Nephron (organoid): Measurements from ENCODE around the gene SSH2.
A peak's percentile ranks its signal among the peaks of the same experiment; 100 is the strongest.

Source experiments
- H3K27ac Mint-ChIP-seq, 3 experiments: 2 replicates each; pipeline ENCODE4 v1.8.0; 2020; ENCODE audit warnings: mixed read lengths in 3 of 3, mild to moderate bottlenecking in 2 of 3, moderate library complexity in 1 of 3
- H3K27me3 Mint-ChIP-seq: 2 replicates; pipeline ENCODE4 v1.8.0; 2021; ENCODE audit warnings: low read depth, mild to moderate bottlenecking, moderate library complexity, mixed read lengths
- H3K36me3 Mint-ChIP-seq: 2 replicates; pipeline ENCODE4 v1.8.0; 2020; ENCODE audit warnings: low read depth, mixed read lengths
- H3K4me1 Mint-ChIP-seq: 2 replicates; pipeline ENCODE4 v1.8.0; 2020; ENCODE audit warnings: mixed read lengths
- H3K4me3 Mint-ChIP-seq, 3 experiments: 2 replicates each; pipeline ENCODE4 v1.8.0; 2020; ENCODE audit warnings: mild to moderate bottlenecking in 3 of 3, mixed read lengths in 3 of 3, moderate library complexity in 2 of 3
- H3K9me3 Mint-ChIP-seq: 2 replicates; pipeline ENCODE4 v1.8.0; 2020; ENCODE audit warnings: mixed read lengths
- TF ChIP-seq, protein P1 (sequence below), 3 experiments: fragments of 200-600 bp; sonication (generic); IDR thresholded peaks; one replicate each; pipeline ENCODE4 v1.5.0; 2021; ENCODE audit warnings: antibody characterized with exemption in 3 of 3; ENCODE audit not compliant: unreplicated experiment in 3 of 3

Gene SSH2

DNA sequence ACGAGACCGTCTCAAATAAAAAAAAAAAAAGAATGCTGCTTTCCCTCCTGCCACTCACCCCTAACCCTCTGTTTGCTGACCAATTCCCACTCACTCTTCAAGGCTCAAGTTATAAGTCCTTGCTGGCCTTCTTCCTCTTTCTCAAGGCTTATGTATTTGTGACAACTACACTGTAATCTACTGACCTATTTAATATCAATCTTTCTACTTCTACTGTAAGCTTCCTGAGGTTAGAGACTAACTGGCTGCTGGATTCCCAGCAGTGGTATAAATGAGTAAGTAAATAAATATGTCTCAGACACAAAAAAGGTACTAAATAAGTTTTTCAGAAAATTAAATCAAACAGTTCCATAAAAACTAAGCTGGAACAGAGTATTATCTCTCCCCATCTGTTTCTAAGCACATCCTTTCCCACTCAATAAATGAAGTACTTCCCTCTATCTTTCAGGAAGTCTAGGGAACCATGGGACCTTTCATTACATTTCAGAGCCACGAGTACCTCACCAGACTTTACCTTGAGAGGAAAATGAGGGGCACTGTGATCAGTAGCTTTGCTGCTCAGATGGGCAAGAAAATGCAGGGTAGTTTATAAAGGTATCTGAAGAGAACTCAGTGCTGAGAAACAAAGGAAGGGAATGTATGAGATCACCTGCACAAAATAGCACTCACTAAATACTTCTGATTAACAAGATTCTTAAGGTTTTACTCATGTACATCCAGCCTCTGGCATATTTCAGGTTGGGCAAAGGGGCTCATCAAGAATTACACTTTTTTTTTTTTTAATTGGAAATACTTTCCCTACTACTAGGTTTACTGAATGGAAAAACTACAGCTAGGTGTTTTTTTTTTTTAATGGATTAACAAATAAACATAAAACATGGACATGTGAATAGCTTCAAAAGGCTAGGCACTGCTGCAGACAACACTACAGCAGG is 10.8 kb downstream of the SSH2 start:
- Mint-ChIP-seq H3K4me1 (peaks cover 9% of the 10 kb centered on the region), H3K4me3 (no peak overlapping the region), H3K36me3 (no peaks in the 10 kb centered on the region), H3K27ac (peak overlapping the region in 2 of 3 experiments; percentile 8 to 25), H3K27me3 (no peaks in the 10 kb centered on the region), H3K9me3 (no peaks in the 10 kb centered on the region)
- TF ChIP-seq, protein P1, sequence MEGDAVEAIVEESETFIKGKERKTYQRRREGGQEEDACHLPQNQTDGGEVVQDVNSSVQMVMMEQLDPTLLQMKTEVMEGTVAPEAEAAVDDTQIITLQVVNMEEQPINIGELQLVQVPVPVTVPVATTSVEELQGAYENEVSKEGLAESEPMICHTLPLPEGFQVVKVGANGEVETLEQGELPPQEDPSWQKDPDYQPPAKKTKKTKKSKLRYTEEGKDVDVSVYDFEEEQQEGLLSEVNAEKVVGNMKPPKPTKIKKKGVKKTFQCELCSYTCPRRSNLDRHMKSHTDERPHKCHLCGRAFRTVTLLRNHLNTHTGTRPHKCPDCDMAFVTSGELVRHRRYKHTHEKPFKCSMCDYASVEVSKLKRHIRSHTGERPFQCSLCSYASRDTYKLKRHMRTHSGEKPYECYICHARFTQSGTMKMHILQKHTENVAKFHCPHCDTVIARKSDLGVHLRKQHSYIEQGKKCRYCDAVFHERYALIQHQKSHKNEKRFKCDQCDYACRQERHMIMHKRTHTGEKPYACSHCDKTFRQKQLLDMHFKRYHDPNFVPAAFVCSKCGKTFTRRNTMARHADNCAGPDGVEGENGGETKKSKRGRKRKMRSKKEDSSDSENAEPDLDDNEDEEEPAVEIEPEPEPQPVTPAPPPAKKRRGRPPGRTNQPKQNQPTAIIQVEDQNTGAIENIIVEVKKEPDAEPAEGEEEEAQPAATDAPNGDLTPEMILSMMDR (IDR thresholded peaks at IDR 0.05; ENCODE audit: unreplicated experiment in 3 of 3): no peak

DNA sequence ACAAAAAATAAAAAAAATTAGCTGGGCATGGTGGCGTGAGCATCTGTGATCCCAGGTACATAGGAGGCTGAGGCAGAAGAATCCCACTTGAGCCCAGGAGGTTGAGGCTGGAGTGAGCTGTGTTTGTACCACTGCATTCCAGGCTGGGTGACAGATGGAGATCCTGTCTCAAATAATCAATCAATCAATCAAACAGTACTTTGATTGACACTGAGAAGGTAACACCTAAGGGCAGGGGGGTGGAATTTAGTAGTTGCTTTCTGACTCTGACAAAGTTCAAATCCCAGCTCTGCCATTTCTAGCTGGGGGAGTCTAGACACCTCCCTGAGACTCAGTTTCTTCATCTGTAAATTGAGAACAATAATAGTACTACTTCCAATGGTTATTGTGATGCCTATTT is 12.0 kb downstream of the SSH2 start:
- TF ChIP-seq, protein P1 (IDR thresholded peaks at IDR 0.05; ENCODE audit: unreplicated experiment in 3 of 3): no peak
- Mint-ChIP-seq H3K4me1 (peaks cover 9% of the 10 kb centered on the region), H3K27me3 (no peaks in the 10 kb centered on the region)

DNA sequence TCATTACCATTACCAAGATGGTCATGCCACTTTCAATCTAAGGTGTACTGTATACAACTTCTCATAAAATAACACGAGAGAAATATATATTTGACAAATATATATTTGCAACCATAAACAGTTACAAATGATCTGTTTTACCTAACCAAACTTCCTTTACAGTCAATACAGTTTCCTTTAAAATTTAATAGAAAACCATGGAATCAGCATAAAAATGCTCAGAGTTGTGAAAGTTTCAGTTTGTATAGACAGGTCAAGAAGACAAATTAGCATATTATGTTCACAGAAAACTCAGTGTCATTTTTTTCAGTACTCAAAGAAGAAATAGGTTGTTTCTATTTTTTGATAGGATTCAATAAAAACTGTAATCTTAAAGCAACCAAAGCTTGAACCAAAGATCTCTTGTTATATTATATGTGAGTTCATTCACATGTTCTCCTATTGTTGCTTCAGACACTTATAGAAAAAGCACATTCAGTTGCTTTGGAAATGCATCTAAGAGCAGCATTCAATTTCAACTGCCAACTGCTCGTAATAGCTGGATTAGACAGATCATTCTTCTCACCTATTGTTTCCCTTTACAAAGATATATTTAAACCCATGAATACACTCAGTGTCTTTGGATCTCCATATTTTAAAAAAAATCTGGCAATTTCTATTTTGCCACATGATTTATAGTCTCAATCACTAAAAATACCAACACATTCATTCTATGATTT is 15.1 kb downstream of the SSH2 start:
- no peak overlapping the region for H3K4me3 Mint-ChIP-seq
- peaks cover 9% of the 10 kb centered on the region for H3K4me1 Mint-ChIP-seq
- no peaks in the 10 kb centered on the region for H3K9me3 Mint-ChIP-seq
- no peaks in the 10 kb centered on the region for H3K36me3 Mint-ChIP-seq
- TF ChIP-seq, protein P1 (IDR thresholded peaks at IDR 0.05; ENCODE audit: unreplicated experiment in 3 of 3): no peak
- no peak overlapping the region for H3K27ac Mint-ChIP-seq
- H3K27me3 Mint-ChIP-seq: no peaks in the 10 kb centered on the region

More for the DNA sequence above, 12.0 kb downstream of the SSH2 start:
- Mint-ChIP-seq H3K27ac (no peak overlapping the region), H3K36me3 (no peaks in the 10 kb centered on the region), H3K9me3 (no peaks in the 10 kb centered on the region), H3K4me3 (no peak overlapping the region)

DNA sequence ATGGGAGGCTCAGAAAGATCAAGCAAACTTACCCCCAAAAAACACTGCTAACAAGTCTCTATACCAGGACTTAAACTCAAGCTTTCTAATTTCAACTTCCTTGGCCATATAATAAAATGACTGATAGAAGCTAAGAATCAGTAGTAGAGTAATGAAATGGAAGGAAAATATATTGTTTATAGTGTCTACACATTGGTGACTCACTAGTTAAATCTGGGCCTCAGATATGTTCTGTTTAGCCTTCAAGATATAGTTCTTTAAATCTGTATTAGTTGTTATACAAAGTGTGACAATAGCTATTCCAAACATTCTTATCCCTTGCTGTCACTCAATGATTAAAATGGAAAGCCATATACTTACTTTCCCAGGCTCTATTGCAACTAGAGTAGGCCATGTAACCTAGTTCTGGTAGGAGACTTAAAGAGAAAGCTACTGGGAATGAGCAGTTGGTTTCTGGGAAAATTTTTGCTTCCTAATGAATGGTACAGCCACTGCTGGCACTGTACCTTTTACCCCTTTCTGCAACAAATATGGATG is 18.3 kb downstream of the SSH2 start:
- H3K27ac Mint-ChIP-seq: no peak overlapping the region
- TF ChIP-seq, protein P1 (IDR thresholded peaks at IDR 0.05; ENCODE audit: unreplicated experiment in 3 of 3): no peak
- no peaks in the 10 kb centered on the region for H3K27me3 Mint-ChIP-seq
- H3K9me3 Mint-ChIP-seq: peaks cover 5% of the 10 kb centered on the region
- H3K4me1 Mint-ChIP-seq: no peaks in the 10 kb centered on the region
- peaks cover 7% of the 10 kb centered on the region for H3K36me3 Mint-ChIP-seq
- H3K4me3 Mint-ChIP-seq: no peak overlapping the region

DNA sequence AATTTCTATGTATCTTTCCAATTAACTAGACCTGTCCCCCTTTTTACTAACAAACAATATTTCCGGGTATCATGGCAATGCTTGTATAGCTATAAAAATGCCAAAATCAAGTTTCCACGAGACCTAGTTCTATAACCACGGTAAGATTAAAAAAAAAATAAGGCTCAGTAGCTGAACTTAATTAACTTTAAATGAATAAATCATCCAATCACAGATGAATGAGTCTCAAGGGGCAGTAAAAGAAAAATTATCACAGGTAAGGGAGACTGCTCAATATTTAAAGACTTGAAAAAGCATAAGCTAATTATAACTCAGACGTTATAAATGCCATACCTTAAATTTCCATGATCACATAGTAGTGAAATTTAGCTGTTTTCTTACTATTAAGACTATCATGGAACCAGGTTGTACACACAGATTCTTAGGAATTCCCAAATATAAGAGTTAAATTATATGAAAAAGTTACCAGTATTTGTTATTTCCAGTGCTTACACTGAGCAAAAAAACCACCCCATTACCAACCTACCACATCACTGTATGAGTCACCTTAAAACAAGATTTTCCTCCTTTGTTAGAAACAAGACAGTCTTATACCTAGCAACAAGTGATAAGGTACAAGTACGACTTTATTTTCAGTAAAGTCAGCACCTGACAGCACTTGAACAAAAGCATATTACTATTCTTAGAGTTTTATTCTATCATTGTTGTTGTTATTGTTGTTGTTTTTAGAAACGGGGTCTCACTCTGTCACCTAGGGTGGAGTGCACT is 20.6 kb downstream of the SSH2 start:
- H3K36me3 Mint-ChIP-seq: peaks cover 23% of the 10 kb centered on the region
- H3K4me3 Mint-ChIP-seq: no peak overlapping the region
- H3K9me3 Mint-ChIP-seq: peaks cover 21% of the 10 kb centered on the region
- no peaks in the 10 kb centered on the region for H3K4me1 Mint-ChIP-seq
- no peaks in the 10 kb centered on the region for H3K27me3 Mint-ChIP-seq
- H3K27ac Mint-ChIP-seq: no peak overlapping the region
- TF ChIP-seq, protein P1 (IDR thresholded peaks at IDR 0.05; ENCODE audit: unreplicated experiment in 3 of 3): no peak
